Bronchus fibroblast of lung (primary cell): Measurements from ENCODE around the gene MORN3. TPM values are rescaled to one million over a fixed set of nuclear protein-coding genes. Genes with fewer than 3 reads are reported as not detected.

ENCODE experiments used
- total RNA-seq: library from RNA; depleted of rRNA; stranded (reverse); fragments of >200 nt; gene quantifications from 2 replicates; pipeline ENCODE4 v1.2.3, GENCODE V29; 2015

The MORN3 gene, protein sequence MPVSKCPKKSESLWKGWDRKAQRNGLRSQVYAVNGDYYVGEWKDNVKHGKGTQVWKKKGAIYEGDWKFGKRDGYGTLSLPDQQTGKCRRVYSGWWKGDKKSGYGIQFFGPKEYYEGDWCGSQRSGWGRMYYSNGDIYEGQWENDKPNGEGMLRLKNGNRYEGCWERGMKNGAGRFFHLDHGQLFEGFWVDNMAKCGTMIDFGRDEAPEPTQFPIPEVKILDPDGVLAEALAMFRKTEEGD
- under 0.01 and 0.59 TPM in 2 replicates for total RNA-seq

DNA sequence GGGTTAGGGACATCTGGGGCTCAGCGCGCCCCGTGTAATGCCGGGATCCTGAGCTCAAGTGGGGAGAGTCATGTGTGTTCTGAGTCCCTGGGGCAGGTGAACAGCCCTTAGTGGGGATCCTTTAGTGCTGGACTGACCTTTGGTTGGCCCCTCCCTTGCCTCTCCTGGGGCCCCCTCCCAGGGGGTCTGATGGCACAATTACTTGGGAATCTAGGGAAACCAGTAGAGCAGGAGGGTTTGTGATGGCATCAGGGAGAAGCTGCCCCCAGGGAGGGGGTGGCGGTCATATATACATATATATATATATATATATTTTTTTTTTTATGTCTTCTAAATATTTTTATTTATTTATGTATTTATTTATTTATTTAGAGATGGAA is at the start of gene MORN3:
Gene MORN3 (minus strand): TSS at position 134 of the 380 bp plus-strand sequence. CDS start 171 bp downstream, outside the sequence.

DNA sequence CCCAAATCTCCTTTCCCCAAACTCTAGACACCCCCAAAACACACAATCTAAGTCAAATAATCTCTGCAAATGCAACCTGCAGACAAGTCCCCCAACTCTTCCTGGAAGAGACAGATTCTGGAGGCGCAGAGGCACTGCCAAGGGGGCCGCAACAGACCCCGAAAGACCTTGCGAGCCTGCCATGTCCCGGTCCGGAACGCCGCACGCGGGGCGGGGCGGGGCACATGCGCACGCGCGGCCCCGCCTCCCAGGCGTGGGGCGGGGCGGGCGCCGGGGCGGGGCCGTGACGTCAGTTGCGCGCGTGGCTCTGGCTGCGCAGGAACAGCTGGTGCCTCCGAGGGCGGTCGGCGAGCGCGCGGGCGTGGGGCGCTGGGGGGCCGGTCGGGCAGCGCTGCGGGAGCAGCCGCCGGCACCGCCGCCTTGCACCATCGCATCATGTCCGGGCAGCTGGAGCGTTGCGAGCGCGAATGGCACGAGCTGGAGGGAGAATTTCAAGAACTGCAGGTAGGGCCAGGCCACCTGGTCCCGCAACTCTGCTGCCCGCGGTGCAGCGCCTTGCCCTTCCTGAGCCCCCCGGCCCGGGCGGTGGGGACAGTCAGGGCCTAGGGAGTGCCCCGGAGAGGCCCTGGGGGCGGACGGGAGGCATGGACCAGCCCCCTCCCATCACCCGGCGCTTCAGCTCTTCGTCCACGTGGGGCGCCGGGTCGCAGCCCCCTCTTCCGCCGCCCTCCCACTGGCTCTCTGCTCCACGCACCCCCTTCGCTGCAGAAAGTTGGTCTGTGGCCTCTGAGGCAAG is 43.2 kb upstream of the MORN3 start, which contains the start of gene TMEM120B:
Gene TMEM120B (plus strand): TSS at position 292 of the 796 bp plus-strand sequence. CDS start 144 bp downstream, at position 436.

DNA sequence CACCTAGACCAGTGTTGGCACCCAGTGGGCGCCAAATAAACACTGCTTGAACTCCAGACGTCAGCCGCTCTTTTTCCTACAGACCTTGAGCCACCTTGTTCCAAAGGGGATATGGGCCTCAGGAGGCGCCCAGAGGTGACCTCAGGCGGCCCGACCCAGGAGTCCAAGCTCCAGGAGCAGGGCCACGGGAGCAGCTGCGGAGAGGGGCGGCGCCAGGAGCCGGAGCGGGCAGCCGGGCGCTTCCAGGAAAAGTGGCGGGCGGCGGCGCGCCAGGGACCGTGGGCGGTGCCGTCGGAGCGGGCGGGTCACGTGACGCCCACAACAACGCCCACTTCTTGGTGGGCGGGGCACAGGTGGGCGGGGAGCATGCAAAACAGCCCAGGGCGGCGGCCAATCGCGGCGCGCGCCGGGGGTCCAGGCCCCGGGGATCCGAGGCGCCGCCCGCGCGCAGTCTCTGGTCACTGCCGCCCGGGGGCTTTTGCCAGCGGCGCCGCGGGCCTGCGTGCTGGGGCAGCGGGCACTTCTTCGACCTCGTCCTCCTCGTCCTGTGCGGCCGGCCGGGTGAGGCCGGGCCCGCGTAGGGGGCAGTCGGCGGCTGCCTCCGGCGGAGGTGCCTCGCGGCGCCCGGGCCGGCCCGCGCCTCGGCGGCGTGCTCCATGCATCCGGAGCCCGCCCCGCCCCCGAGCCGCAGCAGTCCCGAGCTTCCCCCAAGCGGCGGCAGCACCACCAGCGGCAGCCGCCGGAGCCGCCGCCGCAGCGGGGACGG is 43.2 kb downstream of the MORN3 start, which contains the start of gene ORAI1:
Gene ORAI1 (plus strand): TSS at position 444 of the 766 bp plus-strand sequence.

Other genes with a start within 250 kb of the MORN3 start
- 34.1 and 39.4 TPM in 2 replicates for gene KDM2B, start 88.6 kb downstream of the MORN3 start, total RNA-seq
- gene ORAI1, start 43.1 kb downstream of the MORN3 start, total RNA-seq, result 8.9 and 13.8 TPM in 2 replicates
- 8.8 and 10.4 TPM in 2 replicates for gene TMEM120B, start 43.1 kb upstream of the MORN3 start, total RNA-seq
- 26.8 and 35.5 TPM in 2 replicates for gene RHOF, start 124.0 kb upstream of the MORN3 start, total RNA-seq
- 4.3 and 5.0 TPM in 2 replicates for gene SETD1B, start 134.4 kb upstream of the MORN3 start, total RNA-seq
- gene HPD, start 189.2 kb upstream of the MORN3 start, total RNA-seq, result 0.84 and 1.3 TPM in 2 replicates
- gene PSMD9, start 219.1 kb upstream of the MORN3 start, total RNA-seq, result 132 and 149 TPM in 2 replicates
- 2.4 and 3.9 TPM in 2 replicates for gene CFAP251, start 248.9 kb upstream of the MORN3 start, total RNA-seq